ENCODE data around the gene RAG1.

Gene RAG1

GRCh38 chr11:36628141-36628540 is 60.3 kb downstream of the RAG1 start:
- DNase-seq (ENCODE audit: low spot score): no peak

DNA sequence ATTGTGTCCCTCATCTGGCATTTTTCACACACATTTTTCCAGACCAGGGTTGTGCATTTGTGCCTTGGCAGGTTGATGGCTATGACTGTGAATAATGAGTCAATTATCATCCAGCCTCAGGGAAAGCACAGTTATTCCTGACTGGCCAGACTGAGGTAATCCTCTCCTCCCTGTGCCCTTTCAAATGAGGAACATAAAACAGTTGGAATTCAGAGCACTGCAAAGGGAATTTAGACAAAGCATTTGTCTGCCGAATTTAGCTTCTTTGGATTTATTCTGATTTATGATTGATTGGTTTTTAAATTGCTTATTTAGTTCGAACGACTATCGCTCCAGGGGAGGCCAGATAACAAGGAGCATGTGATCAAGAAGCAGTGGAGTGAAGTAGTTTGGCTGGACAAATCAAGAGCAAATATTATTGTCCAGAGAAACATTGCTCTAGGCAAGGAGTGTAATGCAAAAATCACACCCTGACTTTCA is 61.0 kb downstream of the RAG1 start:
- no peak for DNase-seq (ENCODE audit: low spot score)
